Adipocyte (in vitro differentiated cells): Measurements from ENCODE around the gene SORCS2.

Experiments
- DNase-seq: peaks from one replicate; pipeline ENCODE4 v3.0.0-alpha.2; 2015; ENCODE audit warnings: low read depth
- H3K27me3 ChIP-seq: replicated peaks from 2 replicates; pipeline ENCODE4 v1.7.0; 2013; ENCODE audit warnings: mild to moderate bottlenecking, low read length, moderate library complexity; ENCODE audit not compliant: control insufficient read depth, insufficient read depth
- H3K36me3 ChIP-seq: 2 replicates; pipeline ENCODE4 v1.7.0; 2013; ENCODE audit warnings: low read length, mild to moderate bottlenecking, moderate library complexity; ENCODE audit not compliant: control insufficient read depth, insufficient read depth, severe bottlenecking
- H3K4me1 ChIP-seq: 2 replicates; pipeline ENCODE4 v1.7.0; 2013; ENCODE audit warnings: mild to moderate bottlenecking, low read length, moderate library complexity; ENCODE audit not compliant: control insufficient read depth, insufficient read depth
- H3K4me3 ChIP-seq: 2 replicates; pipeline ENCODE4 v1.7.0; 2013; ENCODE audit warnings: mild to moderate bottlenecking, low read length, moderate library complexity
- H3K9ac ChIP-seq: 2 replicates; pipeline ENCODE4 v1.7.0; 2013; ENCODE audit warnings: mild to moderate bottlenecking, low read length, moderate library complexity
- H3K9me3 ChIP-seq: 2 replicates; pipeline ENCODE4 v1.7.0; 2013; ENCODE audit warnings: mild to moderate bottlenecking, low read length, moderate library complexity; ENCODE audit not compliant: control insufficient read depth

Gene SORCS2

GRCh38 chr4:7647600-7648543 lies 455.5 kb downstream of the SORCS2 start:
- H3K4me1 ChIP-seq = peaks cover 21% of the 10 kb centered on the region
- peaks cover 10% of the 10 kb centered on the region for H3K9me3 ChIP-seq
- no peaks in the 10 kb centered on the region for H3K36me3 ChIP-seq
- H3K4me3 ChIP-seq = no peak overlapping the region
- no peaks in the 10 kb centered on the region for H3K27me3 ChIP-seq
- no peak overlapping the region for H3K9ac ChIP-seq
- no peak for DNase-seq

GRCh38 chr4:7648544-7649395 lies 456.4 kb downstream of the SORCS2 start:
- DNase-seq = no peak
- Histone ChIP-seq H3K9ac (no peak overlapping the region), H3K27me3 (no peaks in the 10 kb centered on the region), H3K9me3 (peaks cover 8% of the 10 kb centered on the region), H3K4me1 (peaks cover 19% of the 10 kb centered on the region), H3K4me3 (no peak overlapping the region), H3K36me3 (no peaks in the 10 kb centered on the region)

GRCh38 chr4:7649411-7649740 lies 457.0 kb downstream of the SORCS2 start:
- H3K9me3 ChIP-seq = peaks cover 2% of the 10 kb centered on the region
- H3K36me3 ChIP-seq = no peaks in the 10 kb centered on the region
- DNase-seq = no peak
- H3K27me3 ChIP-seq = no peaks in the 10 kb centered on the region
- H3K9ac ChIP-seq = no peak overlapping the region
- H3K4me1 ChIP-seq = peaks cover 19% of the 10 kb centered on the region
- no peak overlapping the region for H3K4me3 ChIP-seq

- H3K4me1 ChIP-seq = peaks cover 19% of the 10 kb centered on the region
- H3K27me3 ChIP-seq = no peaks in the 10 kb centered on the region
- no peak overlapping the region for H3K4me3 ChIP-seq
- peak; percentile 45 for DNase-seq
- no peak overlapping the region for H3K9ac ChIP-seq
- no peaks in the 10 kb centered on the region for H3K9me3 ChIP-seq
- no peaks in the 10 kb centered on the region for H3K36me3 ChIP-seq
Observed at GRCh38 chr4:7649741-7650531, 457.6 kb downstream of the SORCS2 start.

GRCh38 chr4:7650606-7651385 lies 458.5 kb downstream of the SORCS2 start:
- Histone ChIP-seq H3K36me3 (no peaks in the 10 kb centered on the region), H3K9ac (no peak overlapping the region), H3K9me3 (no peaks in the 10 kb centered on the region), H3K4me3 (no peak overlapping the region), H3K27me3 (no peaks in the 10 kb centered on the region), H3K4me1 (peaks cover 19% of the 10 kb centered on the region)
- DNase-seq = no peak

- Histone ChIP-seq H3K9ac (no peak overlapping the region), H3K36me3 (no peaks in the 10 kb centered on the region), H3K4me1 (peaks cover 19% of the 10 kb centered on the region), H3K9me3 (no peaks in the 10 kb centered on the region), H3K27me3 (no peaks in the 10 kb centered on the region), H3K4me3 (no peak overlapping the region)
- DNase-seq = no peak
Observed at GRCh38 chr4:7651461-7651921, 459.2 kb downstream of the SORCS2 start.

- H3K4me1 ChIP-seq = peaks cover 13% of the 10 kb centered on the region
- H3K27me3 ChIP-seq = no peaks in the 10 kb centered on the region
- no peaks in the 10 kb centered on the region for H3K36me3 ChIP-seq
- H3K4me3 ChIP-seq = no peak overlapping the region
- no peaks in the 10 kb centered on the region for H3K9me3 ChIP-seq
- DNase-seq = no peak
- H3K9ac ChIP-seq = no peak overlapping the region
Observed at GRCh38 chr4:7652006-7652405, 459.7 kb downstream of the SORCS2 start.

- no peak overlapping the region for H3K9ac ChIP-seq
- H3K36me3 ChIP-seq = no peaks in the 10 kb centered on the region
- peaks cover 13% of the 10 kb centered on the region for H3K4me1 ChIP-seq
- H3K27me3 ChIP-seq = no peaks in the 10 kb centered on the region
- no peak for DNase-seq
- H3K9me3 ChIP-seq = no peaks in the 10 kb centered on the region
- no peak overlapping the region for H3K4me3 ChIP-seq
Observed at GRCh38 chr4:7652451-7652881, 460.1 kb downstream of the SORCS2 start.

GRCh38 chr4:7652906-7653305 lies 460.6 kb downstream of the SORCS2 start:
- no peak for DNase-seq
- no peak overlapping the region for H3K9ac ChIP-seq
- H3K36me3 ChIP-seq = no peaks in the 10 kb centered on the region
- H3K4me3 ChIP-seq = no peak overlapping the region
- H3K4me1 ChIP-seq = peaks cover 13% of the 10 kb centered on the region
- no peaks in the 10 kb centered on the region for H3K9me3 ChIP-seq
- no peaks in the 10 kb centered on the region for H3K27me3 ChIP-seq

- no peaks in the 10 kb centered on the region for H3K27me3 ChIP-seq
- H3K4me1 ChIP-seq = peaks cover 13% of the 10 kb centered on the region
- no peaks in the 10 kb centered on the region for H3K36me3 ChIP-seq
- DNase-seq = no peak
- no peak overlapping the region for H3K9ac ChIP-seq
- no peaks in the 10 kb centered on the region for H3K9me3 ChIP-seq
- no peak overlapping the region for H3K4me3 ChIP-seq
Observed at GRCh38 chr4:7653510-7654369, 461.4 kb downstream of the SORCS2 start.
